Neural cell (in vitro differentiated cells): ENCODE data around the gene TACR2.

Experiments used
- CTCF ChIP-seq: fragments of 450-650 bp; IDR thresholded peaks from 2 replicates; pipeline ENCODE4 v1.5.1; 2014; ENCODE audit warnings: antibody characterized with exemption, mild to moderate bottlenecking, moderate library complexity; ENCODE audit not compliant: poor library complexity, severe bottlenecking
- EP300 ChIP-seq: fragments of 450-650 bp; conservative IDR thresholded peaks from 2 replicates; pipeline ENCODE4 v1.6.1; 2014; ENCODE audit warnings: antibody characterized with exemption, mild to moderate bottlenecking, moderate library complexity; ENCODE audit not compliant: poor library complexity, severe bottlenecking
- EZH2 ChIP-seq: fragments of 200-600, 300-800 bp; shearing (Covaris generic), sonication (generic); IDR thresholded peaks from 2 replicates; pipeline ENCODE4 v1.6.1; 2014; ENCODE audit warnings: antibody characterized with exemption, low read length, borderline replicate concordance, mild to moderate bottlenecking; ENCODE audit not compliant: insufficient read depth, poor library complexity, severe bottlenecking
- MXI1 ChIP-seq: fragments of 450-650 bp; conservative IDR thresholded peaks from 2 replicates; pipeline ENCODE4 v1.6.1; 2014; ENCODE audit warnings: antibody characterized with exemption, mild to moderate bottlenecking; ENCODE audit not compliant: poor library complexity, severe bottlenecking
- REST ChIP-seq: IDR thresholded peaks from 2 replicates; pipeline ENCODE4 v1.6.1; 2012; ENCODE audit warnings: borderline replicate concordance

GRCh38 chr10:69391158-69391557 lies 25.6 kb downstream of the TACR2 start:
- TF ChIP-seq EP300 (no peak), CTCF (no peak), REST (no peak), EZH2 (no peak), MXI1 (no peak)
